Gastrocnemius medialis (tissue), 4 donors: Measurements from ENCODE around the gene DPYSL5. TPM values are rescaled to one million over a fixed set of nuclear protein-coding genes. Genes with fewer than 3 reads are reported as not detected.

Experiments used
- ATAC-seq, 2 donors: fragments of 150-250 bp; one replicate each; pipeline ENCODE4 v1.9.1; 2016
- DNase-seq, 2 donors: peaks; one replicate each; pipeline ENCODE4 v3.0.0-alpha.2; 2019
- H3K27ac ChIP-seq, 4 donors: fragments of 200-600 bp; sonication (generic); 1 replicate in 1 of 4; 2 replicates in 3 of 4; pipeline ENCODE4 v1.5.1; 2016 to 2018; ENCODE audit warnings: mild to moderate bottlenecking in 2 of 4, moderate library complexity in 1 of 4
- H3K27me3 ChIP-seq, 3 donors: fragments of 200-600 bp; sonication (generic) in 2 of 3; 1 replicate in 1 of 3; 2 replicates in 2 of 3; pipeline versions ENCODE4 v1.5.1 to v1.6.0; 2016 to 2019; ENCODE audit warnings: mild to moderate bottlenecking in 1 of 3, moderate library complexity in 1 of 3
- H3K36me3 ChIP-seq, 2 donors: fragments of 200-600 bp; sonication (generic) in 1 of 2; one replicate each; pipeline ENCODE4 v1.5.1; 2017 to 2018
- H3K4me1 ChIP-seq, 2 donors: fragments of 200-600 bp; sonication (generic) in 1 of 2; one replicate each; pipeline ENCODE4 v1.5.1; 2016 to 2017; ENCODE audit warnings: mild to moderate bottlenecking in 2 of 2
- H3K4me3 ChIP-seq, 4 donors: fragments of 200-600 bp; sonication (generic) in 3 of 4; 1 replicate in 1 of 4; 2 replicates in 3 of 4; pipeline ENCODE4 v1.5.1; 2016 to 2019; ENCODE audit warnings: mild to moderate bottlenecking in 2 of 4
- H3K9me3 ChIP-seq, 3 donors: fragments of 200-600 bp; sonication (generic) in 2 of 3; 1 replicate in 1 of 3; 2 replicates in 2 of 3; pipeline ENCODE4 v1.5.1; 2016 to 2019
- POLR2A ChIP-seq, 2 donors: fragments of 450-650 bp; IDR thresholded peaks; one replicate each; pipeline ENCODE4 v1.6.1; 2017; ENCODE audit warnings: antibody characterized with exemption in 2 of 2, mild to moderate bottlenecking in 2 of 2, moderate library complexity in 2 of 2
- in situ Hi-C, 4 donors: fragments of 200-750 bp; cut with MboI; loops; one replicate each; pipeline versions ENCODE4 v1.15.0 to v1.8.0; 2017; ENCODE audit warnings: low sequenced_read_pairs in 4 of 4
- intact Hi-C: fragments of 100-400 bp; cut with DNase I; formaldehyde crosslinking; loops from one replicate; pipeline ENCODE4 v1.15.1; 2023; ENCODE audit warnings: low total_unique reads
- total RNA-seq, 4 donors: library from RNA; depleted of rRNA; stranded (reverse); fragments of >200 nt; gene quantifications; one replicate each; pipeline versions ENCODE4 v1.1.0 to v1.2.3, GENCODE V29; 2016
- TF ChIP-seq, protein P1 (sequence below), 5 experiments: fragments of 450-650 bp in 3 of 5; fragments of 200-600 bp in 2 of 5; sonication (generic) in 2 of 5; IDR thresholded peaks in 4 of 5; conservative IDR thresholded peaks in 1 of 5; 1 replicate in 4 of 5; 2 replicates in 1 of 5; pipeline ENCODE4 v1.5.1; 2016 to 2019; ENCODE audit warnings: antibody characterized with exemption in 5 of 5, mild to moderate bottlenecking in 3 of 5, moderate library complexity in 3 of 5

Gene DPYSL5
- total RNA-seq, 4 donors from 2014 or later: not detected

DNA sequence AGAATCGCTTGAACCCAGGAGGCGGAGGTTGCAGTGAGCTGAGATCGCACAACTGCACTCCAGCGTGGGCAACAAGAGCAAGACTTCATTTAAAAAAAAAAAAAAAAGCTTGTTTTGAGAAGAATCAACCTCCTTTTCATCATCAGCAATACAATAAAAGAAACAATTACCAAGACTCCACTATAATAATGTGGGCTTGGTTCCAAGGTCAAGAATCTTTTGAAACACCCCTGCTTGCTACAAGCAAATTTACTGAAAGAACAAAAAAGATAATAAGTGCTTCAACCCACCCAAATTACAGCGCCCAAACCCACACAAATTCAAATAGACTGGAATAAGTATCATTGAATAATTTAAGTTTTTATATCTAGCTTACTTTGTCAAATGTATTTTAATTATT lies 88.9 kb downstream of the DPYSL5 start:
- H3K4me1 ChIP-seq: no peaks in the 10 kb centered on the region
- ATAC-seq: no peak
- no peaks in the 10 kb centered on the region for H3K27me3 ChIP-seq
- no peaks in the 10 kb centered on the region for H3K36me3 ChIP-seq
- H3K27ac ChIP-seq: no peak overlapping the region
- no peak overlapping the region for H3K4me3 ChIP-seq
- in situ Hi-C loops: loop anchor here in 1 of 4 donors (25.0 kb wide), 1 partner anchor 100 kb away; the partner anchor contains the start of gene DPYSL5
- no peak for TF ChIP-seq POLR2A (IDR thresholded peaks at IDR 0.05)
- TF ChIP-seq, protein P1, sequence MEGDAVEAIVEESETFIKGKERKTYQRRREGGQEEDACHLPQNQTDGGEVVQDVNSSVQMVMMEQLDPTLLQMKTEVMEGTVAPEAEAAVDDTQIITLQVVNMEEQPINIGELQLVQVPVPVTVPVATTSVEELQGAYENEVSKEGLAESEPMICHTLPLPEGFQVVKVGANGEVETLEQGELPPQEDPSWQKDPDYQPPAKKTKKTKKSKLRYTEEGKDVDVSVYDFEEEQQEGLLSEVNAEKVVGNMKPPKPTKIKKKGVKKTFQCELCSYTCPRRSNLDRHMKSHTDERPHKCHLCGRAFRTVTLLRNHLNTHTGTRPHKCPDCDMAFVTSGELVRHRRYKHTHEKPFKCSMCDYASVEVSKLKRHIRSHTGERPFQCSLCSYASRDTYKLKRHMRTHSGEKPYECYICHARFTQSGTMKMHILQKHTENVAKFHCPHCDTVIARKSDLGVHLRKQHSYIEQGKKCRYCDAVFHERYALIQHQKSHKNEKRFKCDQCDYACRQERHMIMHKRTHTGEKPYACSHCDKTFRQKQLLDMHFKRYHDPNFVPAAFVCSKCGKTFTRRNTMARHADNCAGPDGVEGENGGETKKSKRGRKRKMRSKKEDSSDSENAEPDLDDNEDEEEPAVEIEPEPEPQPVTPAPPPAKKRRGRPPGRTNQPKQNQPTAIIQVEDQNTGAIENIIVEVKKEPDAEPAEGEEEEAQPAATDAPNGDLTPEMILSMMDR (IDR thresholded peaks at IDR 0.05 in 4 of 5, conservative IDR thresholded peaks at IDR 0.05 in 1 of 5): no peak
- no peaks in the 10 kb centered on the region for H3K9me3 ChIP-seq
- intact Hi-C loops: no loop called here
- DNase-seq: no peak

DNA sequence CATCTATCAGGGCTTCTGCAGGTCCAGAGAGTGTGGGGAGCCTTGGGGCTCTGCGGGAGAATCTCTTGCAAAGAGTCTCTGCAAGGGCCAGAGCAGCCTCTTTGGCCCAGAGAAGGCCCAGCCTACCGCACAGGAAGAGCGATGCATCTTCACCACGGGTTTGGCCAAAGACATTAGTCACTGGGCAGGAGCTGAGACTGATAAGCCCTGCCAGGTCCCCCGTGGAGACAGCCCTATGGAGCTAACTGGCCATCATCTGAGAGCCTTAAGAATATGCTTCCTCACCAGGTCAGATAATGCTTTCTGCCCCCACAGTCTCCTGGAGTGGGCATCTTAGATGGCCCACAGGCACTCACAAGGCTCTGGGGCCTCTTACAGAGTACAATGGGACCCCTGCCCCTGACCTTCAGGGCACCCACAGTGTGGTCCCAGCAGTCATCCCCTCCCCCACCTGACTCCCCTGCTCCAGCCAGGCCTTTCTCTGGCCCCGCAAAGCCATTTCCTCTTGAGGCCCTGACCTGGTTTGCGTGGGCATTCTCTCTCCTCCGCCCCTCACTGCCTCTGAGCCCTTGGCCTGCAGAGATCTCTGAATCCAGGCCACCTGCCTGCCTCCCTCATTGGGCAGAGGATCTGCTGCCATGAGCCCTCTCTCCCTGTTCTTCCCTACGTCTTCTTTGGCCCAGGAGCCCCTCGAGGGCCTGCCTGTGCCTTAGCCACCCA lies 90.6 kb downstream of the DPYSL5 start:
- Histone ChIP-seq H3K27ac (no peak overlapping the region), H3K4me1 (no peaks in the 10 kb centered on the region), H3K9me3 (no peaks in the 10 kb centered on the region), H3K4me3 (no peak overlapping the region), H3K36me3 (no peaks in the 10 kb centered on the region), H3K27me3 (peaks cover 0 to 4% (median 0%) of the 10 kb centered on the region in 3 donors)
- in situ Hi-C loops: loop anchor here in 1 of 4 donors (25.0 kb wide), 1 partner anchor 101 kb away; the partner anchor contains the start of gene DPYSL5
- intact Hi-C loops: no loop called here
- DNase-seq (no peak), ATAC-seq (no peak)
- TF ChIP-seq, protein P1 (IDR thresholded peaks at IDR 0.05 in 4 of 5, conservative IDR thresholded peaks at IDR 0.05 in 1 of 5): no peak
- no peak for TF ChIP-seq POLR2A (IDR thresholded peaks at IDR 0.05)

DNA sequence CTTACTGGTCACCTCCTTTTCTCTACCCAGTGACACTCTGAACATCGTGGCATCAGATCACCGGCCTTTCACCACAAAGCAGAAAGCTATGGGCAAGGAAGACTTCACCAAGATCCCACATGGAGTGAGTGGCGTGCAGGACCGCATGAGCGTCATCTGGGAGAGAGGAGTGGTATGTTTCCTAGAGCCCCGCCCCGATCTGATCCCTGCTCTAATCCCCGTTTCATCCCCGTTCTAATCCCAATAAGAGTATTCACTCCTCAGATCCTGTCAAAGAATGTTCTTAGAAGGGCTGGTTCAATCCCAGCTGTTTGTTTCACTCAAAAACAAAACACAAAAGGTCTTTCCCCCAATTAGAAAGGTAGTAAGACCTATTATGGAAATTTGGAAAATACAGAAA lies 92.1 kb downstream of the DPYSL5 start:
- no peak for DNase-seq
- no peaks in the 10 kb centered on the region for H3K9me3 ChIP-seq
- no peak for TF ChIP-seq POLR2A (IDR thresholded peaks at IDR 0.05)
- TF ChIP-seq, protein P1 (IDR thresholded peaks at IDR 0.05 in 4 of 5, conservative IDR thresholded peaks at IDR 0.05 in 1 of 5): no peak
- H3K27me3 ChIP-seq: peaks cover 0 to 4% (median 0%) of the 10 kb centered on the region in 3 donors
- no peaks in the 10 kb centered on the region for H3K36me3 ChIP-seq
- H3K4me3 ChIP-seq: no peak overlapping the region
- H3K27ac ChIP-seq: no peak overlapping the region
- in situ Hi-C loops: loop anchor here in 3 of 4 donors (5.0 to 25.0 kb wide), 2 partner anchors 98 to 103 kb away; partner anchors contain the start of gene DPYSL5 (in 1 of the 3)
- ATAC-seq: no peak
- intact Hi-C loops: no loop called here
- no peaks in the 10 kb centered on the region for H3K4me1 ChIP-seq

DNA sequence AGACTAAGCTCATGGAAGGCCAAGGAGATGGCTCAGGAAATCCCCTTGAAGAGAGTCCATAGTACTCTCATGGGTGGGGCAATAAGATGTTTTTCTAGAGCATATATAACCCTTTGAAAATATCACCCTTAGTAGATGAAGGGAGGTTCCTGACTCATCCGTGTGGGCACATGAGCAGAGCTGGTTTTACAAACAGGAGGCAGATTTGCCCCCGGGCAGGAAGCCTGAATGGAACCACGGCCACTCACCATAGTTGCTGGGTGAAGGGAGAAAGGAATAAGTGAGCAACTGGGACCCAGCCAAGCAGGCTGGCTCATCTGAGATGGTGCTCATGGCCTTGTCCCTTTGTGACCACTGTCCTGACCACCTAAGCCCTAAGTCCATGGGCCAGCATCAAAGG lies 93.6 kb downstream of the DPYSL5 start:
- H3K4me3 ChIP-seq: no peak overlapping the region
- ATAC-seq: no peak
- in situ Hi-C loops (loop anchor here in 3 of 4 donors (5.0 to 25.0 kb wide), 2 partner anchors 99 to 104 kb away; partner anchors contain the start of gene DPYSL5 (in 1 of the 3)), intact Hi-C loops (no loop called here)
- no peak for TF ChIP-seq POLR2A (IDR thresholded peaks at IDR 0.05)
- TF ChIP-seq, protein P1 (IDR thresholded peaks at IDR 0.05 in 4 of 5, conservative IDR thresholded peaks at IDR 0.05 in 1 of 5): no peak
- no peaks in the 10 kb centered on the region for H3K4me1 ChIP-seq
- H3K27ac ChIP-seq: no peak overlapping the region
- H3K9me3 ChIP-seq: no peaks in the 10 kb centered on the region
- H3K27me3 ChIP-seq: peaks cover 0 to 4% (median 0%) of the 10 kb centered on the region in 3 donors
- H3K36me3 ChIP-seq: no peaks in the 10 kb centered on the region
- DNase-seq: no peak
